Transverse colon (tissue), 4 donors: ENCODE results near the gene TRIP13. TPM values are rescaled to one million over a fixed set of nuclear protein-coding genes. Genes with fewer than 3 reads are reported as not detected.

ENCODE experiments used
- DNase-seq: peaks from one replicate; pipeline ENCODE4 v3.0.0-alpha.2; 2019
- H3K27ac ChIP-seq, 4 donors: fragments of 200-600 bp; sonication (generic); 2 replicates each; pipeline ENCODE4 v1.5.1; 2016 to 2018; ENCODE audit warnings: inconsistent platforms in 4 of 4
- H3K27me3 ChIP-seq: fragments of 200-600 bp; sonication (generic); 2 replicates; pipeline ENCODE4 v1.5.1; 2017; ENCODE audit warnings: inconsistent platforms
- H3K36me3 ChIP-seq, 4 donors: fragments of 200-600 bp; sonication (generic); 2 replicates each; pipeline ENCODE4 v1.5.1; 2017 to 2019; ENCODE audit warnings: inconsistent platforms in 4 of 4
- H3K4me1 ChIP-seq, 4 donors: fragments of 200-600 bp; sonication (generic); 2 replicates each; pipeline ENCODE4 v1.5.1; 2017 to 2020; ENCODE audit warnings: inconsistent platforms in 4 of 4
- H3K4me3 ChIP-seq, 4 donors: fragments of 200-600 bp; sonication (generic); 1 replicate in 1 of 4; 2 replicates in 3 of 4; pipeline versions ENCODE4 v1.5.1 to v1.6.1; 2017 to 2019; ENCODE audit warnings: inconsistent platforms in 4 of 4
- H3K9me3 ChIP-seq, 2 donors: fragments of 200-600 bp; sonication (generic); 2 replicates each; pipeline ENCODE4 v1.5.1; 2017 to 2019; ENCODE audit warnings: inconsistent platforms in 2 of 2
- CTCF ChIP-seq, 5 experiments: fragments of 200-600 bp in 3 of 5; fragments of 450-650 bp in 2 of 5; sonication (generic) in 3 of 5; IDR thresholded peaks; 1 replicate in 2 of 5; 2 replicates in 3 of 5; pipeline ENCODE4 v1.5.1; 2016 to 2017; ENCODE audit warnings: antibody characterized with exemption in 5 of 5, inconsistent platforms in 3 of 5, mild to moderate bottlenecking in 2 of 5, moderate library complexity in 1 of 5
- EP300 ChIP-seq: sonication (generic); formaldehyde crosslinking; IDR thresholded peaks from one replicate; pipeline ENCODE4 v1.6.1; 2017; ENCODE audit warnings: antibody characterized with exemption, low read depth
- POLR2A ChIP-seq: fragments of 450-650 bp; IDR thresholded peaks from one replicate; pipeline ENCODE4 v1.6.1; 2016; ENCODE audit warnings: antibody characterized with exemption, mild to moderate bottlenecking, moderate library complexity
- POLR2AphosphoS5 ChIP-seq, 3 donors: sonication (generic); formaldehyde crosslinking; IDR thresholded peaks; one replicate each; pipeline ENCODE4 v1.6.1; 2016; ENCODE audit warnings: antibody characterized with exemption in 3 of 3
- WGBS, 2 donors: methylation state at CpG; one replicate each; pipeline ENCODE4 v1.1.5; 2018; ENCODE audit warnings: low coverage in 1 of 2; 5-methylcytosine and 5-hydroxymethylcytosine counted together
- in situ Hi-C, 4 donors: fragments of 200-750 bp; cut with MboI; loops; one replicate each; pipeline versions ENCODE4 v1.15.0 to v1.15.1; 2017; ENCODE audit warnings: low sequenced_read_pairs in 3 of 4, low pct_ligation_motif_present in 1 of 4, low pct_unique_long_range_greater_than_20kb in 1 of 4
- intact Hi-C: fragments of 100-400 bp; cut with DNase I; formaldehyde crosslinking; loops from one replicate; pipeline ENCODE4 v1.15.1; 2023; ENCODE audit warnings: low total_unique reads
- total RNA-seq, 4 donors: library from RNA; depleted of rRNA; stranded (reverse); fragments of >200 nt; gene quantifications; one replicate each; pipeline ENCODE4 v1.1.0, GENCODE V29; 2016

The TRIP13 gene
- total RNA-seq, 4 donors from 2014 or later = 0.41 to 4.1 (median 2.2) TPM; not detected in 1

- DNase-seq = no peak
Observed at GRCh38 chr5:881551-881935, 11.1 kb upstream of the TRIP13 start.

GRCh38 chr5:882253-883183, 10.2 kb upstream of the TRIP13 start:
- 80 to 87% methylated on average over 8 to 33 of the region's 33 CpGs for WGBS, 2 donors
- Histone ChIP-seq H3K9me3 (no peaks in the 10 kb centered on the region), H3K4me3 (no peak overlapping the region), H3K27me3 (no peaks in the 10 kb centered on the region), H3K4me1 (no peaks in the 10 kb centered on the region), H3K27ac (no peak overlapping the region), H3K36me3 (peaks cover 0 to 44% (median 21%) of the 10 kb centered on the region in 4 donors)
- TF ChIP-seq CTCF (IDR thresholded peaks at IDR 0.05) (no peak), POLR2A (no peak), EP300 (no peak), POLR2AphosphoS5 (IDR thresholded peaks at IDR 0.05) (no peak)
- in situ Hi-C loops = no loop called here
- intact Hi-C loops = no loop called here
- DNase-seq = no peak

More at GRCh38 chr5:881551-881935, 11.1 kb upstream of the TRIP13 start:
- Histone ChIP-seq H3K4me3 (no peak overlapping the region), H3K36me3 (peaks cover 0 to 40% (median 17%) of the 10 kb centered on the region in 4 donors), H3K27me3 (no peaks in the 10 kb centered on the region), H3K27ac (no peak overlapping the region), H3K4me1 (no peaks in the 10 kb centered on the region), H3K9me3 (no peaks in the 10 kb centered on the region)
- intact Hi-C loops (no loop called here), in situ Hi-C loops (no loop called here)
- TF ChIP-seq CTCF (IDR thresholded peaks at IDR 0.05) (no peak), EP300 (no peak), POLR2A (no peak), POLR2AphosphoS5 (IDR thresholded peaks at IDR 0.05) (no peak)
- WGBS, 2 donors = 94% methylated on average over 12 of the region's 12 CpGs; no CpG with 5 or more reads in 1 of the 2 donors

GRCh38 chr5:883475-884181, 9.1 kb upstream of the TRIP13 start:
- peaks cover 0 to 55% (median 26%) of the 10 kb centered on the region in 4 donors for H3K36me3 ChIP-seq

More at GRCh38 chr5:883475-884181, 9.1 kb upstream of the TRIP13 start:
- intact Hi-C loops = no loop called here
- Histone ChIP-seq H3K27ac (no peak overlapping the region), H3K4me1 (no peaks in the 10 kb centered on the region), H3K9me3 (no peaks in the 10 kb centered on the region), H3K4me3 (no peak overlapping the region), H3K27me3 (no peaks in the 10 kb centered on the region)
- no peak for TF ChIP-seq POLR2AphosphoS5 (IDR thresholded peaks at IDR 0.05)
- no peak for TF ChIP-seq EP300
- no peak for TF ChIP-seq POLR2A
- no peak for TF ChIP-seq CTCF (IDR thresholded peaks at IDR 0.05)
- in situ Hi-C loops = no loop called here
- DNase-seq = no peak
- 84 to 96% methylated on average over 6 to 29 of the region's 29 CpGs for WGBS, 2 donors
